ENCODE results near the gene PRSS38.

The PRSS38 gene

GRCh38 chr1:227891223-227891954 is 75.9 kb downstream of the PRSS38 start:
- Histone ChIP-seq H3K36me3 (ENCODE audit: control insufficient read depth in 2 of 2, insufficient read depth in 2 of 2, low read length in 2 of 2) (no peaks in the 10 kb centered on the region), H3K27me3 (ENCODE audit: control insufficient read depth in 2 of 2, insufficient read depth in 2 of 2, low read length in 2 of 2) (no peaks in the 10 kb centered on the region), H3K9me3 (ENCODE audit: control insufficient read depth in 2 of 2, low read length in 2 of 2) (no peaks in the 10 kb centered on the region), H3K9ac (ENCODE audit: low read depth in 1 of 2, low read length in 2 of 2) (no peak overlapping the region), H3K4me1 (ENCODE audit: control insufficient read depth in 2 of 2, insufficient read depth in 2 of 2, low read length in 2 of 2) (no peaks in the 10 kb centered on the region), H3K4me3 (ENCODE audit: low read length in 2 of 2) (no peak overlapping the region), H3K27ac (ENCODE audit: low read depth in 2 of 2, low read length in 2 of 2) (no peak overlapping the region)

GRCh38 chr1:227891955-227892488 is 76.5 kb downstream of the PRSS38 start:
- Histone ChIP-seq H3K4me3 (ENCODE audit: low read length in 2 of 2) (no peak overlapping the region), H3K27ac (ENCODE audit: low read depth in 2 of 2, low read length in 2 of 2) (no peak overlapping the region), H3K27me3 (ENCODE audit: control insufficient read depth in 2 of 2, insufficient read depth in 2 of 2, low read length in 2 of 2) (no peaks in the 10 kb centered on the region), H3K9ac (ENCODE audit: low read depth in 1 of 2, low read length in 2 of 2) (no peak overlapping the region), H3K4me1 (ENCODE audit: control insufficient read depth in 2 of 2, insufficient read depth in 2 of 2, low read length in 2 of 2) (no peaks in the 10 kb centered on the region), H3K36me3 (ENCODE audit: control insufficient read depth in 2 of 2, insufficient read depth in 2 of 2, low read length in 2 of 2) (no peaks in the 10 kb centered on the region), H3K9me3 (ENCODE audit: control insufficient read depth in 2 of 2, low read length in 2 of 2) (no peaks in the 10 kb centered on the region)

GRCh38 chr1:227892489-227893299 is 77.2 kb downstream of the PRSS38 start:
- H3K4me3 ChIP-seq (ENCODE audit: low read length in 2 of 2) = no peak overlapping the region
- H3K9ac ChIP-seq (ENCODE audit: low read depth in 1 of 2, low read length in 2 of 2) = no peak overlapping the region
- no peak overlapping the region for H3K27ac ChIP-seq (ENCODE audit: low read depth in 2 of 2, low read length in 2 of 2)
- no peaks in the 10 kb centered on the region for H3K4me1 ChIP-seq (ENCODE audit: control insufficient read depth in 2 of 2, insufficient read depth in 2 of 2, low read length in 2 of 2)
- H3K9me3 ChIP-seq (ENCODE audit: control insufficient read depth in 2 of 2, low read length in 2 of 2) = no peaks in the 10 kb centered on the region
- no peaks in the 10 kb centered on the region for H3K36me3 ChIP-seq (ENCODE audit: control insufficient read depth in 2 of 2, insufficient read depth in 2 of 2, low read length in 2 of 2)
- no peaks in the 10 kb centered on the region for H3K27me3 ChIP-seq (ENCODE audit: control insufficient read depth in 2 of 2, insufficient read depth in 2 of 2, low read length in 2 of 2)

GRCh38 chr1:227893300-227893948 is 77.9 kb downstream of the PRSS38 start:
- Histone ChIP-seq H3K9ac (ENCODE audit: low read depth in 1 of 2, low read length in 2 of 2) (no peak overlapping the region), H3K36me3 (ENCODE audit: control insufficient read depth in 2 of 2, insufficient read depth in 2 of 2, low read length in 2 of 2) (no peaks in the 10 kb centered on the region), H3K9me3 (ENCODE audit: control insufficient read depth in 2 of 2, low read length in 2 of 2) (no peaks in the 10 kb centered on the region), H3K27ac (ENCODE audit: low read depth in 2 of 2, low read length in 2 of 2) (no peak overlapping the region), H3K27me3 (ENCODE audit: control insufficient read depth in 2 of 2, insufficient read depth in 2 of 2, low read length in 2 of 2) (no peaks in the 10 kb centered on the region), H3K4me3 (ENCODE audit: low read length in 2 of 2) (no peak overlapping the region), H3K4me1 (ENCODE audit: control insufficient read depth in 2 of 2, insufficient read depth in 2 of 2, low read length in 2 of 2) (no peaks in the 10 kb centered on the region)

GRCh38 chr1:227893949-227894721 is 78.7 kb downstream of the PRSS38 start:
- no peak overlapping the region for H3K9ac ChIP-seq (ENCODE audit: low read depth in 1 of 2, low read length in 2 of 2)
- no peaks in the 10 kb centered on the region for H3K4me1 ChIP-seq (ENCODE audit: control insufficient read depth in 2 of 2, insufficient read depth in 2 of 2, low read length in 2 of 2)
- no peak overlapping the region for H3K27ac ChIP-seq (ENCODE audit: low read depth in 2 of 2, low read length in 2 of 2)
- H3K9me3 ChIP-seq (ENCODE audit: control insufficient read depth in 2 of 2, low read length in 2 of 2) = no peaks in the 10 kb centered on the region
- H3K4me3 ChIP-seq (ENCODE audit: low read length in 2 of 2) = no peak overlapping the region
- H3K36me3 ChIP-seq (ENCODE audit: control insufficient read depth in 2 of 2, insufficient read depth in 2 of 2, low read length in 2 of 2) = no peaks in the 10 kb centered on the region
- H3K27me3 ChIP-seq (ENCODE audit: control insufficient read depth in 2 of 2, insufficient read depth in 2 of 2, low read length in 2 of 2) = no peaks in the 10 kb centered on the region

GRCh38 chr1:227894831-227895451 is 79.5 kb downstream of the PRSS38 start:
- Histone ChIP-seq H3K27ac (ENCODE audit: low read depth in 2 of 2, low read length in 2 of 2) (no peak overlapping the region), H3K4me3 (ENCODE audit: low read length in 2 of 2) (no peak overlapping the region), H3K36me3 (ENCODE audit: control insufficient read depth in 2 of 2, insufficient read depth in 2 of 2, low read length in 2 of 2) (no peaks in the 10 kb centered on the region)

More at GRCh38 chr1:227894831-227895451, 79.5 kb downstream of the PRSS38 start:
- Histone ChIP-seq H3K4me1 (ENCODE audit: control insufficient read depth in 2 of 2, insufficient read depth in 2 of 2, low read length in 2 of 2) (no peaks in the 10 kb centered on the region), H3K9ac (ENCODE audit: low read depth in 1 of 2, low read length in 2 of 2) (no peak overlapping the region), H3K9me3 (ENCODE audit: control insufficient read depth in 2 of 2, low read length in 2 of 2) (no peaks in the 10 kb centered on the region), H3K27me3 (ENCODE audit: control insufficient read depth in 2 of 2, insufficient read depth in 2 of 2, low read length in 2 of 2) (no peaks in the 10 kb centered on the region)

Data from mucosa of rectum (tissue), 2 donors.